HCT116 (cell line): Measurements from ENCODE around the gene PSG7. TPM values are rescaled to one million over a fixed set of nuclear protein-coding genes. Genes with fewer than 3 reads are reported as not detected.
A peak's percentile ranks its signal among the peaks of the same experiment; 100 is the strongest.
"Not testable (repeated sequence)": the region's sequence is repeated elsewhere in the genome, so short reads cannot be mapped to it uniquely, and the experiment has no call there.

Experiments used
- ATAC-seq: fragments of 200-7000 bp; cut with Tn5 transposase; 2 replicates; pipeline ENCODE4 v1.9.1; 2020; ENCODE audit warnings: mild to moderate bottlenecking, moderate library complexity
- BruUV-seq: library from RNA; stranded (reverse); fragments of 400-500 nt; replicated peaks from 2 replicates; lab custom pipeline; 2021; lab: Mats Ljungman, UMichigan
- CTCF ChIA-PET: fragments of 300-600 bp; sonication (Branson Sonifier 250); formaldehyde crosslinking; loops from one replicate; lab custom pipeline; 2021; ENCODE audit warnings: antibody characterized with exemption; lab: Charles Lee
- POLR2A ChIA-PET: fragments of 300-600, 350-600 bp; sonication (Branson Sonifier 250); formaldehyde crosslinking; loops from one replicate; lab custom pipeline; 2021; ENCODE audit warnings: antibody characterized with exemption; lab: Charles Lee
- RAD21 ChIA-PET, 2 experiments: fragments of 300-600 bp; sonication (Branson Sonifier 250); formaldehyde crosslinking; loops; one replicate each; lab custom pipeline; 2023; ENCODE audit warnings: low total read pairs in 2 of 2; ENCODE audit not compliant: uncharacterized antibody in 2 of 2, unreplicated experiment in 2 of 2, low non-redundant PET in 1 of 2; lab: Charles Lee
- DNase-seq: peaks from one replicate; pipeline ENCODE4 v3.0.0-alpha.2; 2010; ENCODE audit warnings: low read depth, low spot score
- H2AFZ ChIP-seq: fragments of 200-600 bp; shearing (Covaris generic), sonication (generic); 2 replicates; pipeline ENCODE4 v1.6.1; 2017; ENCODE audit warnings: low read depth, mixed run types, mixed read lengths, antibody characterized with exemption, low read length; ENCODE audit not compliant: poor library complexity, severe bottlenecking
- H3K27ac ChIP-seq: 2 replicates; pipeline ENCODE4 v1.5.1; 2012; ENCODE audit warnings: low read depth, low read length
- H3K27me3 ChIP-seq: fragments of 200-600 bp; sonication (generic); 2 replicates; pipeline ENCODE4 v1.6.1; 2016; ENCODE audit warnings: mixed run types, low read length, mixed read lengths; ENCODE audit not compliant: insufficient read depth
- H3K36me3 ChIP-seq, 2 experiments: fragments of 200-500 bp in 1 of 2; fragments of 200-600 bp in 1 of 2; sonication (Bioruptor generic) in 1 of 2; sonication (generic) in 1 of 2; 2 replicates each; pipeline versions ENCODE4 v1.5.1 to v1.6.1; 2014 to 2016; ENCODE audit warnings: low read length in 2 of 2, inconsistent platforms in 1 of 2, mixed read lengths in 1 of 2, mixed run types in 1 of 2; ENCODE audit not compliant: insufficient read depth in 2 of 2, control insufficient read depth in 1 of 2
- H3K4me1 ChIP-seq, 2 experiments: fragments of 200-600 bp in 1 of 2; sonication (generic) in 1 of 2; 2 replicates each; pipeline versions ENCODE4 v1.5.1 to v1.6.1; 2012 to 2017; ENCODE audit warnings: low read length in 2 of 2, inconsistent platforms in 1 of 2, mild to moderate bottlenecking in 1 of 2, mixed read lengths in 1 of 2, mixed run types in 1 of 2, moderate library complexity in 1 of 2; ENCODE audit not compliant: insufficient read depth in 2 of 2, control insufficient read depth in 1 of 2
- H3K4me2 ChIP-seq: fragments of 200-600 bp; sonication (generic); 2 replicates; pipeline ENCODE4 v1.6.1; 2017; ENCODE audit warnings: mixed run types, low read length, mixed read lengths
- H3K4me3 ChIP-seq, 2 experiments: fragments of 200-600 bp in 1 of 2; sonication (generic) in 1 of 2; replicated peaks in 1 of 2; 2 replicates each; pipeline ENCODE4 v1.5.1; 2011 to 2016; ENCODE audit warnings: low read length in 2 of 2, control low read depth in 1 of 2, low read depth in 1 of 2, mild to moderate bottlenecking in 1 of 2, mixed read lengths in 1 of 2, mixed run types in 1 of 2
- H3K79me2 ChIP-seq: fragments of 200-600 bp; sonication (generic); 2 replicates; pipeline ENCODE4 v1.6.1; 2017; ENCODE audit warnings: mild to moderate bottlenecking, mixed run types, low read length, moderate library complexity, mixed read lengths; ENCODE audit not compliant: insufficient read depth
- H3K9ac ChIP-seq: fragments of 200-600 bp; sonication (generic); 2 replicates; pipeline ENCODE4 v1.6.1; 2016; ENCODE audit warnings: low read length, mixed read lengths
- H3K9me2 ChIP-seq: fragments of 200-600 bp; sonication (generic), shearing (Covaris generic); 2 replicates; pipeline ENCODE4 v1.6.1; 2017; ENCODE audit warnings: mixed run types, mild to moderate bottlenecking, moderate library complexity; ENCODE audit not compliant: insufficient read depth
- H3K9me3 ChIP-seq, 2 experiments: fragments of 200-500 bp in 1 of 2; fragments of 200-600 bp in 1 of 2; sonication (Bioruptor generic) in 1 of 2; sonication (generic) in 1 of 2; 2 replicates each; pipeline ENCODE4 v1.6.1; 2014 to 2017; ENCODE audit warnings: low read length in 2 of 2, mixed read lengths in 2 of 2, inconsistent platforms in 1 of 2, low read depth in 1 of 2, mild to moderate bottlenecking in 1 of 2, mixed run types in 1 of 2, moderate library complexity in 1 of 2; ENCODE audit not compliant: control insufficient read depth in 1 of 2, insufficient read depth in 1 of 2
- H4K20me1 ChIP-seq: fragments of 200-600 bp; sonication (generic), shearing (Covaris generic); 2 replicates; pipeline ENCODE4 v1.6.1; 2017; ENCODE audit warnings: mixed run types, mild to moderate bottlenecking, moderate library complexity; ENCODE audit not compliant: insufficient read depth
- intact Hi-C: fragments of 100-400 bp; cut with micrococcal nuclease; formaldehyde crosslinking; loops from 2 replicates; pipeline ENCODE4 v1.10.0; 2022
- total RNA-seq: library from RNA; stranded (reverse); gene quantifications from one replicate; pipeline ENCODE4 v1.2.1, GENCODE V29; 2021; ENCODE audit not compliant: unreplicated experiment

PSG7 gene
- total RNA-seq, 1 experiment from 2014 or later = not detected

DNA sequence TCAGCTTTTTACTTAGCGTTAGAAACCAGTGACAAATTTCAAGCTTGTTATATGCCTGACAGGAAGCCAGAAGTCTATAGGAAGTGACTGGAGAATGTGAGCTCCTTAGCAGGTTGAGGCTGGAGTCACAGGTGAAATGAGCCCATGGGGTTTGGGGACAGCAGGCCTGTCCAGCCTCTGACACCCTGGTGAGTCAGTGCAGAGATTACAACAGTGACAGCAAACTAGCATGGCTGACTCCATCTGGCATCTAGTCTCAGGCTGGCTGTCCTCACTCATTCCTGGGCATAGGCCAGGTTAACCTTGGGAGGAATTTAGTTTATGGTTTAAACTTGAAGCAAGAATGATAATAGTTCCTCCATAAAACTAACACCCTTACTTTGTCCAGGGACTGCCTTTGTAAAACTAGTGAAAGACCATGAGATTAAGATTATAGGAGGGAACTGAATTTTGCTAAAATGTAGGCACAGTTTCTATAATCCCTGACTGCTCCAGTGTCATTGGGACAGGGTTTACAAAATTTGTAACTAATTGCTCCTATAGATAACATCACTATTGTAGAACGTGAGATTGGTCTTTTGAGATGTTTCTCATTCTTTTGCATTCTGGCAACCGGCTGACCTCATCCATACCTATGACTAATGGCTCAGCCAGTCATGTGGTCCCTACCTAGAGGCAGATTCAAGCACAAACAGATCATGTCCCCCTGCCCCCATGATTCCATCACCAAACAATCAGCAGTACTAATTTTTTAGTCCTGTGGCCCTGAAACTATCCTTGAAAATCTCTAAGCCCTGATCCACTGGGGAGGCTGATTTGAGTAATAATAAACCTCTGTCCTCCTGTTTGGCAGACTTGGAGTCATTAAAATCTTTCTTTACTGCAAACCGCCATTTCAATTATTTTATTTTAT lies 61.9 kb downstream of the PSG7 start:
- CTCF ChIA-PET = interaction anchor here (1.2 kb wide), 1 partner anchor 10 kb away, joined by 4 read pairs; no protein-coding TSS in a partner anchor
- H3K9me2 ChIP-seq, H3K27me3 ChIP-seq, H3K79me2 ChIP-seq, H3K4me3 ChIP-seq, H3K36me3 ChIP-seq, H3K9me3 ChIP-seq, ATAC-seq, DNase-seq, intact Hi-C loops, H4K20me1 ChIP-seq, POLR2A ChIA-PET, RAD21 ChIA-PET, H3K9ac ChIP-seq, BruUV-seq, H3K27ac ChIP-seq: not testable (repeated sequence)
- peak overlapping the region; percentile 28 for H3K4me2 ChIP-seq
- H2AFZ ChIP-seq = peak overlapping the region; percentile 26
- H3K4me1 ChIP-seq = peaks cover 0 to 17% of the 10 kb centered on the region in 2 experiments; a peak in 2 of 4 replicates

DNA sequence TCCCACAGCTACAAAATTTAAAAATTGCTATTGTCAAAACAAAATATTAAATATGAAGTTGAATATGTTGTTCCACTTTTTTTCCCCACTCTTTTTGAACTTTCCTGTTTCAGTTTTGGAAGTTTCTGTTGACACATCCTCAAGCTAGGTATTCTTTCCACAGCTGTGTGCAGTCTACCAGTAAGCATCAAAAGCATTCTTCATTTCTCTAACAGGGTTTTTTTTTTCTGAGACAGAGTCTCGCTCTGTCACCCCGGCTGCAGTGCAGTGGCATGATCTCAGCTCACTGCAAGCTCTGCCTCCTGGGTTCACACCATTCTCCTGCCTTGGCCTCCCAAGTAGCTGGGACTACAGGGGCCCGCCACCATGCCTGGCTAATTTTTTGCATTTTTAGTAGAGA lies 62.9 kb downstream of the PSG7 start:
- H3K9ac ChIP-seq, H3K9me3 ChIP-seq, BruUV-seq, H4K20me1 ChIP-seq, ATAC-seq, RAD21 ChIA-PET, POLR2A ChIA-PET, H3K9me2 ChIP-seq, H3K4me3 ChIP-seq, H3K36me3 ChIP-seq, H3K79me2 ChIP-seq, H3K27me3 ChIP-seq, DNase-seq, intact Hi-C loops, H2AFZ ChIP-seq, H3K4me2 ChIP-seq, H3K27ac ChIP-seq: not testable (repeated sequence)
- CTCF ChIA-PET = interaction anchor here (1.2 kb wide), 1 partner anchor 11 kb away, joined by 4 read pairs; no protein-coding TSS in a partner anchor
- peaks cover 0 to 17% of the 10 kb centered on the region in 2 experiments; a peak in 2 of 4 replicates for H3K4me1 ChIP-seq

Other genes with a start within 250 kb of the PSG7 start
- not detected for gene PSG3, start 196.7 kb downstream of the PSG7 start, total RNA-seq
- gene PSG8, start 171.5 kb downstream of the PSG7 start, total RNA-seq = not detected
- not detected for gene PSG1, start 57.5 kb downstream of the PSG7 start, total RNA-seq
- gene PSG6, start 19.3 kb downstream of the PSG7 start, total RNA-seq = not detected
- gene PSG11, start 89.3 kb upstream of the PSG7 start, total RNA-seq = not detected
- gene PSG2, start 145.5 kb upstream of the PSG7 start, total RNA-seq = not detected
- not detected for gene PSG5, start 249.3 kb upstream of the PSG7 start, total RNA-seq